22Rv1 (cell line): ENCODE results near the gene COPZ1.

ENCODE experiments used
- H3K27ac ChIP-seq: fragments of 450-650 bp; 2 replicates; pipeline ENCODE4 v1.5.1; 2017
- CTCF ChIP-seq: fragments of 450-650 bp; IDR thresholded peaks from 2 replicates; pipeline ENCODE4 v1.5.1; 2017; ENCODE audit warnings: mild to moderate bottlenecking
- ZFX ChIP-seq: fragments of 450-650 bp; IDR thresholded peaks from 2 replicates; pipeline ENCODE4 v1.6.1; 2017; ENCODE audit warnings: antibody characterized with exemption, borderline replicate concordance

Gene COPZ1

GRCh38 chr12:54324617-54325441 is at the start of gene COPZ1:
Gene COPZ1, plus strand, starts transcription at chr12:54325131. Its CDS starts 33 bp downstream, at chr12:54325164.
- TF ChIP-seq CTCF, result peak; percentile 97
- no peak for TF ChIP-seq ZFX
- H3K27ac ChIP-seq, result peak within 1 kb of the TSS; percentile 82

- TF ChIP-seq CTCF (no peak), ZFX (no peak)
- H3K27ac ChIP-seq, result peak overlapping the region; percentile 1; the same call in 1 of the 2 replicates
Observed at GRCh38 chr12:54276368-54276767, 48.6 kb upstream of the COPZ1 start.

GRCh38 chr12:54277823-54278276 is 47.1 kb upstream of the COPZ1 start:
- peak overlapping the region; percentile 95 for H3K27ac ChIP-seq

GRCh38 chr12:54279227-54279631 is 45.7 kb upstream of the COPZ1 start:
- TF ChIP-seq ZFX, result no peak
- TF ChIP-seq CTCF, result no peak
- H3K27ac ChIP-seq, result peak overlapping the region; percentile 95

More at GRCh38 chr12:54277823-54278276, 47.1 kb upstream of the COPZ1 start:
- TF ChIP-seq CTCF (no peak), ZFX (no peak)

- peak within 1 kb of the TSS; percentile 95 for H3K27ac ChIP-seq
- no peak for TF ChIP-seq CTCF
- TF ChIP-seq ZFX, result no peak
Observed at GRCh38 chr12:54279632-54280467, 45.1 kb upstream of the COPZ1 start, which contains the start of gene CBX5. Gene CBX5, minus strand, starts transcription at chr12:54280122. Its CDS starts 22,472 bp downstream, at chr12:54257650.

- H3K27ac ChIP-seq, result peak within 1 kb of the TSS; percentile 95
- TF ChIP-seq CTCF, result no peak
- TF ChIP-seq ZFX, result no peak
Observed at GRCh38 chr12:54280468-54281260, 44.3 kb upstream of the COPZ1 start, which contains the start of gene HNRNPA1. Gene HNRNPA1, plus strand, starts transcription at chr12:54280726. Its CDS starts 82 bp downstream, at chr12:54280808.

- peak overlapping the region; percentile 95 for H3K27ac ChIP-seq
Observed at GRCh38 chr12:54281261-54281638, 43.7 kb upstream of the COPZ1 start.

- peak overlapping the region; percentile 95 for H3K27ac ChIP-seq
Observed at GRCh38 chr12:54281694-54282093, 43.2 kb upstream of the COPZ1 start.
